ENCODE results near the gene FAM174C. TPM values are rescaled to one million over a fixed set of nuclear protein-coding genes. Genes with fewer than 3 reads are reported as not detected.
A peak's percentile ranks its signal among the peaks of the same experiment; 100 is the strongest.

The FAM174C gene
- total and polyA plus RNA-seq, 2 donors (not counting 3 experiments of a cell fraction or from before 2014, with no cell fraction given), result 46.7 to 83.9 TPM

GRCh38 chr19:1279782-1280341, 4.5 kb downstream of the FAM174C start:
- peak; percentile 92 for FAIRE-seq

More at GRCh38 chr19:1279782-1280341, 4.5 kb downstream of the FAM174C start:
- no peak for TF ChIP-seq JUN (IDR thresholded peaks at IDR 0.05; ENCODE audit: borderline replicate concordance, insufficient read depth, insufficient read length, low read depth)
- TF ChIP-seq CTCF (IDR thresholded peaks at IDR 0.05; ENCODE audit: extremely low read depth in 1 of 2, insufficient read depth in 1 of 2, low read depth in 1 of 2, low read length in 2 of 2), result peak; percentile 95 to 99
- H3K9me1 ChIP-seq (replicated peaks; ENCODE audit: control insufficient read depth, extremely low read depth, insufficient read depth, low read length), result no peaks in the 10 kb centered on the region
- POLR2A ChIA-PET, result interaction anchor here (1.5 kb wide), 1 partner anchor 11 kb away, joined by 8 read pairs; the partner anchor contains the start of gene CIRBP
- H3K4me2 ChIP-seq (ENCODE audit: insufficient read depth, low read length), result no peak overlapping the region
- intact Hi-C loops (cut with micrococcal nuclease) (loop anchor here (1.0 to 5.0 kb wide), 6 partner anchors 74 to 232 kb away; partner anchors contain the start of genes ADAMTSL5, DAZAP1, NDUFS7 and RPS15), dilution Hi-C loops (cut with MboI; ENCODE audit: extremely low pct_ligation_motif_present, low sequenced_read_pairs) (no loop called here)
- no peak overlapping the region for H3K9ac ChIP-seq (replicated peaks; ENCODE audit: extremely low read depth, insufficient read depth, low read length)
- peaks cover under 1 to 5% of the 10 kb centered on the region in 2 experiments for H3K36me3 ChIP-seq (ENCODE audit: control insufficient read depth in 2 of 2, extremely low read depth in 1 of 2, insufficient read depth in 2 of 2, low read length in 2 of 2)
- no peaks in the 10 kb centered on the region for H4K20me1 ChIP-seq (replicated peaks; ENCODE audit: control insufficient read depth, extremely low read depth, insufficient read depth, low read length)
- no peak overlapping the region for H2AFZ ChIP-seq (ENCODE audit: low read depth, low read length)
- CTCF ChIA-PET, result interaction anchor here (0.6 to 1.9 kb wide), 21 partner anchors 10 to 266 kb away, joined by 3 to 14 read pairs (median 4); partner anchors contain the start of gene CIRBP
- H3K4me1 ChIP-seq (ENCODE audit: control insufficient read depth, extremely low read depth, insufficient read depth, low read length), result peaks cover 10% of the 10 kb centered on the region
- BruUV-seq (replicated peaks), result no TSS peak
- H3K9me3 ChIP-seq (replicated peaks; ENCODE audit: control insufficient read depth, insufficient read depth, low read length), result no peaks in the 10 kb centered on the region
- no peak overlapping the region for H3K4me3 ChIP-seq (replicated peaks in 1 of 3; ENCODE audit: insufficient read depth in 1 of 3, low read depth in 1 of 3, low read length in 3 of 3)
- no peak overlapping the region for H3K27ac ChIP-seq (ENCODE audit: insufficient read depth, low read depth, low read length)
- H3K79me2 ChIP-seq (ENCODE audit: control insufficient read depth, insufficient read depth, low read length), result peaks cover 3% of the 10 kb centered on the region
- H3K27me3 ChIP-seq (ENCODE audit: control insufficient read depth in 2 of 2, insufficient read depth in 2 of 2, low read length in 2 of 2), result peaks cover under 1 to 7% of the 10 kb centered on the region in 2 experiments
- peak; percentile 84 for DNase-seq (ENCODE audit: low read depth, low spot score)
